ENCODE measurements around the gene STX10. TPM values are rescaled to one million over a fixed set of nuclear protein-coding genes. Genes with fewer than 3 reads are reported as not detected.

Gene STX10
- total and polyA plus RNA-seq, 9 of the 15 experiments (the other 6 are each of a cell fraction or from before 2014, with no cell fraction given) = 0.51 to 66.3 (median 31.0) TPM

GRCh38 chr19:13155472-13156359, 5.5 kb upstream of the STX10 start (continued):
- TF ChIP-seq, protein P1, sequence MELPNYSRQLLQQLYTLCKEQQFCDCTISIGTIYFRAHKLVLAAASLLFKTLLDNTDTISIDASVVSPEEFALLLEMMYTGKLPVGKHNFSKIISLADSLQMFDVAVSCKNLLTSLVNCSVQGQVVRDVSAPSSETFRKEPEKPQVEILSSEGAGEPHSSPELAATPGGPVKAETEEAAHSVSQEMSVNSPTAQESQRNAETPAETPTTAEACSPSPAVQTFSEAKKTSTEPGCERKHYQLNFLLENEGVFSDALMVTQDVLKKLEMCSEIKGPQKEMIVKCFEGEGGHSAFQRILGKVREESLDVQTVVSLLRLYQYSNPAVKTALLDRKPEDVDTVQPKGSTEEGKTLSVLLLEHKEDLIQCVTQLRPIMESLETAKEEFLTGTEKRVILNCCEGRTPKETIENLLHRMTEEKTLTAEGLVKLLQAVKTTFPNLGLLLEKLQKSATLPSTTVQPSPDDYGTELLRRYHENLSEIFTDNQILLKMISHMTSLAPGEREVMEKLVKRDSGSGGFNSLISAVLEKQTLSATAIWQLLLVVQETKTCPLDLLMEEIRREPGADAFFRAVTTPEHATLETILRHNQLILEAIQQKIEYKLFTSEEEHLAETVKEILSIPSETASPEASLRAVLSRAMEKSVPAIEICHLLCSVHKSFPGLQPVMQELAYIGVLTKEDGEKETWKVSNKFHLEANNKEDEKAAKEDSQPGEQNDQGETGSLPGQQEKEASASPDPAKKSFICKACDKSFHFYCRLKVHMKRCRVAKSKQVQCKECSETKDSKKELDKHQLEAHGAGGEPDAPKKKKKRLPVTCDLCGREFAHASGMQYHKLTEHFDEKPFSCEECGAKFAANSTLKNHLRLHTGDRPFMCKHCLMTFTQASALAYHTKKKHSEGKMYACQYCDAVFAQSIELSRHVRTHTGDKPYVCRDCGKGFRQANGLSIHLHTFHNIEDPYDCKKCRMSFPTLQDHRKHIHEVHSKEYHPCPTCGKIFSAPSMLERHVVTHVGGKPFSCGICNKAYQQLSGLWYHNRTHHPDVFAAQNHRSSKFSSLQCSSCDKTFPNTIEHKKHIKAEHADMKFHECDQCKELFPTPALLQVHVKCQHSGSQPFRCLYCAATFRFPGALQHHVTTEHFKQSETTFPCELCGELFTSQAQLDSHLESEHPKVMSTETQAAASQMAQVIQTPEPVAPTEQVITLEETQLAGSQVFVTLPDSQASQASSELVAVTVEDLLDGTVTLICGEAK (IDR thresholded peaks at IDR 0.05) = 0 out of 2 replicates have a peak, but pooled peaks have one; percentile 24
- TF ChIP-seq, protein P1 (CRISPR knock-in tag; IDR thresholded peaks at IDR 0.05) = no peak
- TF ChIP-seq, protein P2, sequence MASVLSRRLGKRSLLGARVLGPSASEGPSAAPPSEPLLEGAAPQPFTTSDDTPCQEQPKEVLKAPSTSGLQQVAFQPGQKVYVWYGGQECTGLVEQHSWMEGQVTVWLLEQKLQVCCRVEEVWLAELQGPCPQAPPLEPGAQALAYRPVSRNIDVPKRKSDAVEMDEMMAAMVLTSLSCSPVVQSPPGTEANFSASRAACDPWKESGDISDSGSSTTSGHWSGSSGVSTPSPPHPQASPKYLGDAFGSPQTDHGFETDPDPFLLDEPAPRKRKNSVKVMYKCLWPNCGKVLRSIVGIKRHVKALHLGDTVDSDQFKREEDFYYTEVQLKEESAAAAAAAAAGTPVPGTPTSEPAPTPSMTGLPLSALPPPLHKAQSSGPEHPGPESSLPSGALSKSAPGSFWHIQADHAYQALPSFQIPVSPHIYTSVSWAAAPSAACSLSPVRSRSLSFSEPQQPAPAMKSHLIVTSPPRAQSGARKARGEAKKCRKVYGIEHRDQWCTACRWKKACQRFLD (CRISPR knock-in tag; IDR thresholded peaks at IDR 0.05) = no peak
- TF ChIP-seq ZNF143 (CRISPR knock-in tag; IDR thresholded peaks at IDR 0.05) = no peak
- TF ChIP-seq TAF1 (IDR thresholded peaks at IDR 0.05; ENCODE audit: control insufficient read depth, extremely low read depth, insufficient read depth, low read length, severe bottlenecking) = peak; percentile 18
- no peak for TF ChIP-seq MYBL2 (IDR thresholded peaks at IDR 0.05; ENCODE audit: low read depth)
- TF ChIP-seq MYBL2 (CRISPR knock-in tag; IDR thresholded peaks at IDR 0.05; ENCODE audit: borderline replicate concordance) = no peak
- TF ChIP-seq SP1 (CRISPR knock-in tag; IDR thresholded peaks at IDR 0.05) = no peak; the same call in 1 of the 2 replicates
- no peak for TF ChIP-seq HNRNPL (IDR thresholded peaks at IDR 0.05; ENCODE audit: low read depth, low read length)
- no peak for TF ChIP-seq ZNF347 (CRISPR knock-in tag; IDR thresholded peaks at IDR 0.05; ENCODE audit: low read depth)
- TF ChIP-seq, protein P3, sequence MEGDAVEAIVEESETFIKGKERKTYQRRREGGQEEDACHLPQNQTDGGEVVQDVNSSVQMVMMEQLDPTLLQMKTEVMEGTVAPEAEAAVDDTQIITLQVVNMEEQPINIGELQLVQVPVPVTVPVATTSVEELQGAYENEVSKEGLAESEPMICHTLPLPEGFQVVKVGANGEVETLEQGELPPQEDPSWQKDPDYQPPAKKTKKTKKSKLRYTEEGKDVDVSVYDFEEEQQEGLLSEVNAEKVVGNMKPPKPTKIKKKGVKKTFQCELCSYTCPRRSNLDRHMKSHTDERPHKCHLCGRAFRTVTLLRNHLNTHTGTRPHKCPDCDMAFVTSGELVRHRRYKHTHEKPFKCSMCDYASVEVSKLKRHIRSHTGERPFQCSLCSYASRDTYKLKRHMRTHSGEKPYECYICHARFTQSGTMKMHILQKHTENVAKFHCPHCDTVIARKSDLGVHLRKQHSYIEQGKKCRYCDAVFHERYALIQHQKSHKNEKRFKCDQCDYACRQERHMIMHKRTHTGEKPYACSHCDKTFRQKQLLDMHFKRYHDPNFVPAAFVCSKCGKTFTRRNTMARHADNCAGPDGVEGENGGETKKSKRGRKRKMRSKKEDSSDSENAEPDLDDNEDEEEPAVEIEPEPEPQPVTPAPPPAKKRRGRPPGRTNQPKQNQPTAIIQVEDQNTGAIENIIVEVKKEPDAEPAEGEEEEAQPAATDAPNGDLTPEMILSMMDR (IDR thresholded peaks at IDR 0.05 in 2 of 3, conservative IDR thresholded peaks at IDR 0.05 in 1 of 3; ENCODE audit: insufficient read depth in 2 of 3, low read depth in 1 of 3, low read length in 3 of 3) = no peak
- peak; percentile 72 for TF ChIP-seq NR2C1 (IDR thresholded peaks at IDR 0.05)
- TF ChIP-seq NR2C1 (tag; IDR thresholded peaks at IDR 0.05) = peak; percentile 72
- TF ChIP-seq ZNF76 (CRISPR knock-in tag; IDR thresholded peaks at IDR 0.05; ENCODE audit: borderline replicate concordance) = no peak
- no peak for TF ChIP-seq RFX7 (CRISPR knock-in tag; IDR thresholded peaks at IDR 0.05)

Measured in K562 (cell line).